Measurements from ENCODE around the gene UBR4. TPM values are rescaled to one million over a fixed set of nuclear protein-coding genes. Genes with fewer than 3 reads are reported as not detected.

UBR4 gene
- total RNA-seq, 1 donor = 136 TPM

- TF ChIP-seq CTCF (IDR thresholded peaks at IDR 0.05; ENCODE audit: insufficient read depth, low read length) = no peak
- H3K4me3 ChIP-seq (ENCODE audit: low read depth, low read length) = no peak overlapping the region
- DNase-seq (ENCODE audit: low read depth) = peak; percentile 11
Measured at GRCh38 chr1:19033926-19034680, 176.0 kb downstream of the UBR4 start.

GRCh38 chr1:19033515-19033839 is 176.6 kb downstream of the UBR4 start:
- TF ChIP-seq CTCF (IDR thresholded peaks at IDR 0.05; ENCODE audit: insufficient read depth, low read length) = no peak
- H3K4me3 ChIP-seq (ENCODE audit: low read depth, low read length) = no peak overlapping the region
- no peak for DNase-seq (ENCODE audit: low read depth)

- no peak for DNase-seq (ENCODE audit: low read depth)
- no peak for TF ChIP-seq CTCF (IDR thresholded peaks at IDR 0.05; ENCODE audit: insufficient read depth, low read length)
Measured at GRCh38 chr1:19032701-19033514, 177.2 kb downstream of the UBR4 start.

GRCh38 chr1:19032413-19032695 is 177.7 kb downstream of the UBR4 start:
- no peak for TF ChIP-seq CTCF (IDR thresholded peaks at IDR 0.05; ENCODE audit: insufficient read depth, low read length)
- no peak overlapping the region for H3K4me3 ChIP-seq (ENCODE audit: low read depth, low read length)
- DNase-seq (ENCODE audit: low read depth) = no peak

More at GRCh38 chr1:19032701-19033514, 177.2 kb downstream of the UBR4 start:
- no peak overlapping the region for H3K4me3 ChIP-seq (ENCODE audit: low read depth, low read length)

- no peak for TF ChIP-seq CTCF (IDR thresholded peaks at IDR 0.05; ENCODE audit: insufficient read depth, low read length)
- no peak for DNase-seq (ENCODE audit: low read depth)
- no peak overlapping the region for H3K4me3 ChIP-seq (ENCODE audit: low read depth, low read length)
Measured at GRCh38 chr1:19029191-19030085, 180.6 kb downstream of the UBR4 start.

- no peak for TF ChIP-seq CTCF (IDR thresholded peaks at IDR 0.05; ENCODE audit: insufficient read depth, low read length)
- H3K4me3 ChIP-seq (ENCODE audit: low read depth, low read length) = no peak overlapping the region
- DNase-seq (ENCODE audit: low read depth) = no peak
Measured at GRCh38 chr1:19028546-19029129, 181.4 kb downstream of the UBR4 start.

Data from fibroblast of the aortic adventitia (primary cell).